ENCODE results near the gene CKM.
A peak's percentile ranks its signal among the peaks of the same experiment; 100 is the strongest.

The CKM gene

DNA sequence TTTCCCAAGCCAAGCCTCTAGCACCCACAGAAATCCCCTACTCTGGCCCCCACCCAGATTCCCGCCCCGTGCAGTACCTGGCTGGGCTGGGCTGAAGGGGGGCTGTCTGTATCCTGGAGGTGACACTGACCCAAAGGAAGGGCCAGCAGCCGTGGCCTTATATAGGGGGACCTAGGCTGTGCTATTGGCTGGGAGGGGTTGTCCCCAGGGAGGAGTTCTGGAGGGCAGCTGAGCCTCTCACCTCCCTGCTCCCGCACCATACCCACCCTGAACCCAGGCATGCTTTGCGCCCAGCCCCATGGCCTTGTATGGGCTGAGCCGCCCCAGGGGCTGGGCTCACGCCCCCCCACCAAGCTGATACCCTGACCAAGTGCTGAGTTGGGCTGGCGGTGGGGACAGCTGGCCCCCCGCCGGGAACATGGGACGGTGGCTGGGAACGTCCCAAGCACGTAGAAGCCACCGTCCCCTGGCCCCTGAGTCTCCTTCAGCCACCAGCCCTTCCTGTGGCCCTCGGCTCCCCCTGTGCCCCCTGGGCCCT, at the start of gene CKM:
Gene CKM (minus strand): TSS at position 132 of the 538 bp plus-strand sequence. CDS start 3,162 bp downstream, outside the sequence.
- TF ChIP-seq POLR2A (IDR thresholded peaks at IDR 0.05; ENCODE audit: low read depth, low read length) = no peak
- DNase-seq (ENCODE audit: insufficient read length, low spot score) = no peak
- FAIRE-seq = no peak

GRCh38 chr19:45370410-45371204, 47.9 kb upstream of the CKM start, which contains the start of gene ERCC2:
ERCC2 (minus strand) TSS chr19:45370573; CDS start chr19:45370540, 33 bp downstream.
- peak; percentile 55 for FAIRE-seq
- peak; percentile 96 for DNase-seq (ENCODE audit: insufficient read length, low spot score)
- TF ChIP-seq POLR2A (IDR thresholded peaks at IDR 0.05; ENCODE audit: low read depth, low read length) = 0 out of 2 replicates have a peak, but pooled peaks have one; percentile 20

GRCh38 chr19:45368737-45369340, 46.2 kb upstream of the CKM start:
- no peak for TF ChIP-seq POLR2A (IDR thresholded peaks at IDR 0.05; ENCODE audit: low read depth, low read length)
- no peak for DNase-seq (ENCODE audit: insufficient read length, low spot score)
- no peak for FAIRE-seq

- DNase-seq (ENCODE audit: insufficient read length, low spot score) (no peak), FAIRE-seq (no peak)
- no peak for TF ChIP-seq POLR2A (IDR thresholded peaks at IDR 0.05; ENCODE audit: low read depth, low read length)
Observed at GRCh38 chr19:45368127-45368526, 45.5 kb upstream of the CKM start.

GRCh38 chr19:45364696-45365095, 42.0 kb upstream of the CKM start:
- DNase-seq (ENCODE audit: insufficient read length, low spot score) (no peak), FAIRE-seq (no peak)
- no peak for TF ChIP-seq POLR2A (IDR thresholded peaks at IDR 0.05; ENCODE audit: low read depth, low read length)

DNA sequence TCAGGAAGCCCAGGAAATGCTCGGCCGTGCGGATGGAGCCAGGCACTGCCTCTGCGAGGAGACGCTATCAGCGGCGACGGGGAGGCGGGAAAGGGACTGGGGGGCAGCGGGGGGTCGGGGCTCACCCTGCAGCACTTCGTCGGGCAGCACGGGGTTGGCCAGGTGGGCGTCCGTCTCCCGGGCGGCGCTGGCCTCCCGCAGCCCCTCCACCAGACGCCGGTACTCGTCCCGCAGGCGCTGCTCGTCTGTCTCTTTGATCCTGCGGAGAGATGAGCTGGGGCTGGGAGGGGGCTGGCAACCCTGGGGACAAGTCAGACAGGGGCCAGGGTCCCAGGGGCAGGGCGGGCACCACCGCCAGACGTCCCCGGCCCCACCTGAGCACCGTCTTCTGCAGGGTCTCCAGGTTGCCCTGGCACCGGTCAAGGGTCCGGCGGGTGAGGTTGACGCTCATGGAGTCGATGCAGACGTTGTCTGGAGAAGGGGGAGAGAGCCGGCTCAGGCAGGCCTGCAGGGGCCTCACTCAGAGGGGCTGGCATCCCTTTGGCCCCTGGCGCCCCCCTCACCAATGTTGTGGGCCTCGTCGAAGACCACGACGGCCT, 41.3 kb upstream of the CKM start:
- TF ChIP-seq POLR2A (IDR thresholded peaks at IDR 0.05; ENCODE audit: low read depth, low read length) = no peak
- DNase-seq (ENCODE audit: insufficient read length, low spot score) = no peak
- no peak for FAIRE-seq

- no peak for DNase-seq (ENCODE audit: insufficient read length, low spot score)
- TF ChIP-seq POLR2A (IDR thresholded peaks at IDR 0.05; ENCODE audit: low read depth, low read length) = no peak
- no peak for FAIRE-seq
Observed at GRCh38 chr19:45362291-45362690, 39.6 kb upstream of the CKM start.

DNA sequence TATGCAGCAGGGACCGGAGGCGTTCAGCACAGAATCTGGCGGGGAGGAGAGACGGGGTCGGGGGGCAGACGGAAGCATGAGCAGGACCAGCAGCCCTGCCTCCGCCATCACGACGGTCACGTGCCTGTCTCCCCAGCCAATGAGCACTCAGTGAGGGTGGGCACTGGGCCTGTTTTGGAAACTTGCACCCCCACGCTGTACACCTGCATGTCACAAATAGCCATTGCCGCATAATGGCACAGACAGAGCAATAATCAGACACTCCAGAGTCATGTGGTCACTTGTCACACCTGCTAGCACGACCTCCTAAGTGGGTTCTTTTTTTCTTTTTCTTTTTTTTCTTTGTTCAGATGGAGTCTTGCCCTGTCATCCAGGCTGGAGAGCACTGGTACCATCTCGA, 38.9 kb upstream of the CKM start:
- TF ChIP-seq POLR2A (IDR thresholded peaks at IDR 0.05; ENCODE audit: low read depth, low read length) = no peak
- DNase-seq (ENCODE audit: insufficient read length, low spot score) (no peak), FAIRE-seq (no peak)

DNA sequence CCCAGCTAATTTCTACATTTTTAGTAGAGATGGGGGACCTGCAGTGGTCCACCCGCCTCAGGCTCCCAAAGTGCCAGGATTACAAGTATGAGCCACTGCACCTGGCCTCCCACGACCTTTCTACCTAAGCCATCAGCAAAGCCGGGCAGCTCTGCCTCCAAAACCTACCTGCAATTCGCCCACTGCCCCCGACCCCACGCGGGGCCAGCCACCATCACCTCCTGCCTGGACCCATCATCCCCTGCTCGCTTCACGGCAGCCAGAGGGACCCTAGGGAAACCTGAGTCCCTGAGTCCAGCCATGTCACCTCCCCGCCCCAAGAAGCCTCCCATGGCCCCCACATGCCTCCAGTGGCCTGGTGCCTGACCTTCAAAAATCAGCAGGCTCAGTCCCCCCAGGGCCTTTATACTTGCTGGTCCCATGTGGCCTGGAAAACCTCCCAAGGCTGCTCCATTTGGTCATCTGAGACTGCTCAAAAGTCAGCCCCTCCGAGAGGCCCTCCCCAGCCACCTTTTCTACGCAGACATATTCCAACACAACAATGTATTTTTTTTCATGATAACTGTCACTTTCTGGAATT, 35.6 kb upstream of the CKM start:
- FAIRE-seq = no peak
- no peak for TF ChIP-seq POLR2A (IDR thresholded peaks at IDR 0.05; ENCODE audit: low read depth, low read length)
- no peak for DNase-seq (ENCODE audit: insufficient read length, low spot score)

DNA sequence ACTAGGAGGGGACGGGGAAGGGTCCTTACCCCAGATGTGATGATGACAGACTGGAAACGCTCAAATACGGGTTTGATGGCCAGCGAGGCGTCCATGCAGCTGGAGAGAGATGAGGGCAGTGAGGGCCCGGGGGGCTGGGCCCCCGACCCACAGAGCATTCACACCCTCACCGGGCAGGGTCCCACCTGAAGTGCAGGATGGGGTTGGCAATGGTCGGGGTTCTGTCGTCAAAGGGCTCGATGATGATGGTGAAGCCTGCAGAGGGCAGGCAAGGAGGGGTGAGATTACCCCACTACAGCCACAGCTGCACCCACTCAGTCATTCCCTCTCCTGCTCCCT, 34.7 kb upstream of the CKM start:
- no peak for DNase-seq (ENCODE audit: insufficient read length, low spot score)
- FAIRE-seq = no peak
- no peak for TF ChIP-seq POLR2A (IDR thresholded peaks at IDR 0.05; ENCODE audit: low read depth, low read length)

DNA sequence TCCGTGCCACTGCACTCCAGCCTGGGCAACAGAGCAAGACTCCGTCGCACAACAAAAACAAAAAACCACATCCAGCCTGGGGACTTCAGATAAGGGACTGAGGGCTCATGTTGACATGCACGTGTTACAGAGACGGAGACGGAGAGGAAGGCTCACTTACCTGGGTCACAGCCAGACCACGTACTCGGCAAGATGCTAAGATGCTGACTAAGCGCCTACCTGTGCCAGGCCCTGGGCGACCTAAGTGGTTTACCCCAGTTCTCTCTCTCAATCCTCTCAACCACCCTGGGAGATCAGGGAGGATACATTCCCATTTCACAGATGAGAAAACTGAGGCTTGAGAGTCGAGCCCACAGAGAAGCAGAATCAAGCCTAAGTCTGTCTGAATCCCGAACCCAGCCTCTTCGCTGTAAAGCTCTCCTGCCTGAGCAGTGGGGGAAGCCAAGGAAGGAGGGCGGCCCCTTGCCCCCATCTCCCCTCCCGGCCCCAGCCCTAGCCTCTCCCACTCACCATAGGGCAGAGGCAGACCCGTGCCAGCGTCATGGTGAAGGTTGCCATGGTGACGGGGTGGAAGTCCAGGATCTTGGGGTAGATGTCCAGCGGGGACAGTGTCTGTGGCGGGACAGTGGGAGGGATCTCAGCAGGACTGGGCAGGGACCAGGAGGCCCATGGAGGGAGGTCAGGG, 34.2 kb upstream of the CKM start:
- FAIRE-seq = no peak
- DNase-seq (ENCODE audit: insufficient read length, low spot score) = no peak
- no peak for TF ChIP-seq POLR2A (IDR thresholded peaks at IDR 0.05; ENCODE audit: low read depth, low read length)

- no peak for FAIRE-seq
- TF ChIP-seq POLR2A (IDR thresholded peaks at IDR 0.05; ENCODE audit: low read depth, low read length) = no peak
- DNase-seq (ENCODE audit: insufficient read length, low spot score) = no peak
Observed at GRCh38 chr19:45355910-45356309, 33.2 kb upstream of the CKM start.

DNA sequence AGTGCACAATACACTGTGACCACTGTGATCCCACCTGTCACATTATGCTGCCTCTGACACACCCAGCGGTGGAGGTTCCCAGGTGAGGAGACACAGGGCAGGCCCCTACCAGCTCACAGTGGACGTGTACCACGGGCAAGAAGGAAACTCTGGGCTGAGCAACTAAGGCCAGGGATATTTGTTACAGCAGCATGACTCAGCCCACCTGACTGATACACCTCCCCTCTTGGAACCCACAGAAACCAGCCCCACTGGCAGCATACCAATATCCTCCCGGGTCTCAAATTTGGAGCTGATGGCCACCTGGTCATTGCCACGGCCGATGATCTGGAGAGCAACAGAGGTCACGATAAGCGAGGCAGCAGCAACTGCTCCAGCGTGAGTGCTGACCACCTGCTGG, 32.7 kb upstream of the CKM start:
- no peak for TF ChIP-seq POLR2A (IDR thresholded peaks at IDR 0.05; ENCODE audit: low read depth, low read length)
- DNase-seq (ENCODE audit: insufficient read length, low spot score) (no peak), FAIRE-seq (no peak)
